OCI-LY3 (cell line): ENCODE results near the gene SH3GLB2.

ENCODE experiments used
- H2AFZ ChIP-seq: fragments of 200-600, 300-600 bp; shearing (Covaris generic); 2 replicates; pipeline ENCODE4 v1.6.0; 2014; ENCODE audit warnings: antibody characterized with exemption, low read depth, low read length
- H3K27ac ChIP-seq: fragments of 200-600, 300-600 bp; sonication (generic); 2 replicates; pipeline ENCODE4 v1.5.1; 2014; ENCODE audit warnings: mild to moderate bottlenecking, low read length, moderate library complexity, mixed read lengths
- H3K27me3 ChIP-seq: fragments of 200-600, 300-600 bp; sonication (generic); 2 replicates; pipeline ENCODE4 v1.6.1; 2014; ENCODE audit warnings: low read depth, low read length, mixed read lengths
- H3K36me3 ChIP-seq: fragments of 200-600, 300-600 bp; sonication (generic); replicated peaks from 2 replicates; pipeline ENCODE3; 2014; ENCODE audit warnings: low read depth, low read length, mixed read lengths
- H3K4me1 ChIP-seq: fragments of 300-600, 200-600 bp; sonication (generic); 2 replicates; pipeline ENCODE4 v1.6.1; 2014; ENCODE audit warnings: low read length, mixed read lengths
- H3K4me2 ChIP-seq: fragments of 200-600, 300-600 bp; sonication (generic); 2 replicates; pipeline ENCODE4 v1.6.1; 2014; ENCODE audit warnings: low read length, mixed read lengths
- H3K4me3 ChIP-seq: fragments of 300-600, 200-600 bp; sonication (generic); 2 replicates; pipeline ENCODE4 v1.5.1; 2014; ENCODE audit warnings: antibody characterized with exemption, mild to moderate bottlenecking, low read length, moderate library complexity
- H3K79me2 ChIP-seq: fragments of 300-600, 200-600 bp; shearing (Covaris generic); 2 replicates; pipeline ENCODE4 v1.6.1; 2014; ENCODE audit warnings: mild to moderate bottlenecking, low read length, mixed read lengths
- H3K9ac ChIP-seq: fragments of 300-600, 200-600 bp; shearing (Covaris generic); 2 replicates; pipeline ENCODE4 v1.6.0; 2014; ENCODE audit warnings: mild to moderate bottlenecking, low read length, moderate library complexity
- H3K9me3 ChIP-seq: fragments of 200-600, 300-600 bp; shearing (Covaris generic); 2 replicates; pipeline ENCODE4 v1.6.1; 2014; ENCODE audit warnings: low read length, mixed read lengths; ENCODE audit not compliant: insufficient read depth
- H4K20me1 ChIP-seq: fragments of 200-600, 300-600 bp; sonication (generic); 2 replicates; pipeline ENCODE4 v1.6.1; 2016; ENCODE audit warnings: low read length, mixed read lengths; ENCODE audit not compliant: insufficient read depth
- EZH2phosphoT487 ChIP-seq: fragments of 200-600 bp; shearing (Covaris generic); IDR thresholded peaks from 2 replicates; pipeline ENCODE4 v1.6.1; 2018; ENCODE audit warnings: antibody characterized with exemption, mixed run types, low read depth
- TF ChIP-seq, protein P1 (sequence below): fragments of 200-600, 300-600 bp; sonication (generic); IDR thresholded peaks from 2 replicates; pipeline ENCODE4 v1.5.1; 2014; ENCODE audit warnings: antibody characterized with exemption, low read length, low read depth

The SH3GLB2 gene

DNA sequence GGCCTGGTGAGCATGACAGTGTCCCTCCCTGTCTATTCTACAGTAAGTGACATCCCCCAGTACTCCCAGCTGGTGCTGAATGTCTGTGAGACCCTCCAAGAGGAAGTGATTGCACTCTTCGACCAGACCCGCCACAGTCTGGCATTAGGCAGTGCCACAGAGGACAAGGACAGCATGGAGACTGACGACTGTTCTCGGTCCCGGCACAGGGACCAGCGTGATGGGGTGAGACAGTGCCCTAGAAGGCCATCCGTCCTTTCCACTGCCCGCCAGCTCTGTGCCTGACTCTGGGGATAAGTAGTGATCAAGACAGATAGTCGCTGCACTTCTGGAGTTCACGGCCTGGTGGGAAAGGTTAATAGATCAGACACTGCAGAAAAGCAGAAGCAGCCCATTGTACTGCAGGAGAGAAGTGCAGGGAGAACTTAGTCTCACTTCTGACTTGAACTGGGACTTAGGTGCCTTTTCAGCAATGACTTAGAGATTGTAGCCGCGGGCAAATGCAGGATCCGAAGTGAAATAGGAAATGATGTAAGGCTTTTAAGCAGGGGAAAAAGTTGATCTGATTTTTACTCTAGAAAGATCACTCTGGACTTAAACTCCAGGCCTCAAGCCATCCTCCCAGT is 28.4 kb downstream of the SH3GLB2 start:
- no peak overlapping the region for H2AFZ ChIP-seq
- H3K27me3 ChIP-seq = no peaks in the 10 kb centered on the region
- H3K9me3 ChIP-seq = no peaks in the 10 kb centered on the region
- no peak overlapping the region for H3K4me2 ChIP-seq
- no peaks in the 10 kb centered on the region for H4K20me1 ChIP-seq
- H3K36me3 ChIP-seq = peaks cover 57% of the 10 kb centered on the region
- H3K9ac ChIP-seq = no peak overlapping the region
- H3K27ac ChIP-seq = 0 out of 2 replicates have a peak overlapping the region, but pooled peaks have one; percentile 2
- H3K79me2 ChIP-seq = no peaks in the 10 kb centered on the region
- H3K4me3 ChIP-seq = no peak overlapping the region
- TF ChIP-seq, protein P1, sequence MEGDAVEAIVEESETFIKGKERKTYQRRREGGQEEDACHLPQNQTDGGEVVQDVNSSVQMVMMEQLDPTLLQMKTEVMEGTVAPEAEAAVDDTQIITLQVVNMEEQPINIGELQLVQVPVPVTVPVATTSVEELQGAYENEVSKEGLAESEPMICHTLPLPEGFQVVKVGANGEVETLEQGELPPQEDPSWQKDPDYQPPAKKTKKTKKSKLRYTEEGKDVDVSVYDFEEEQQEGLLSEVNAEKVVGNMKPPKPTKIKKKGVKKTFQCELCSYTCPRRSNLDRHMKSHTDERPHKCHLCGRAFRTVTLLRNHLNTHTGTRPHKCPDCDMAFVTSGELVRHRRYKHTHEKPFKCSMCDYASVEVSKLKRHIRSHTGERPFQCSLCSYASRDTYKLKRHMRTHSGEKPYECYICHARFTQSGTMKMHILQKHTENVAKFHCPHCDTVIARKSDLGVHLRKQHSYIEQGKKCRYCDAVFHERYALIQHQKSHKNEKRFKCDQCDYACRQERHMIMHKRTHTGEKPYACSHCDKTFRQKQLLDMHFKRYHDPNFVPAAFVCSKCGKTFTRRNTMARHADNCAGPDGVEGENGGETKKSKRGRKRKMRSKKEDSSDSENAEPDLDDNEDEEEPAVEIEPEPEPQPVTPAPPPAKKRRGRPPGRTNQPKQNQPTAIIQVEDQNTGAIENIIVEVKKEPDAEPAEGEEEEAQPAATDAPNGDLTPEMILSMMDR = no peak
- TF ChIP-seq EZH2phosphoT487 = no peak
- H3K4me1 ChIP-seq = no peaks in the 10 kb centered on the region

DNA sequence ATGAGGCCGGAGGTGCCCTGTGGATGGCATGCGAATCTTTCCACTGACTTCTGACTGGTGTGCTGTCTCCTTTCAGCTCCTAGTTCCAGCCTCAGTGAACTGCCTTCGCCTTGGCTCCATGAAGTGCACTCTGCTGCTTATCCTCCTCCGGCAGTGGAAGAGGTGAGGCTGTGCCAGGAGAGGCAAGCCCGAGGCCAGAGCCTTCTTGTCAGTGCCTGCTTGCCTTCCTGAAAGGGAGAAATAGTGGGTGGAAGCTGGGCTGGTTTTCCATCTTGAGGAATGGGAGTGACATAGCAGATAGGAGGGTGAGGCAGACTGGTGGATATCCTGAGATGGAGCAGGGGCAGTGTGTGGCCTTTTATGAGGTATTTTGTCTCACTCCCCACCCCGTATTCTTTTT is 29.7 kb downstream of the SH3GLB2 start:
- Histone ChIP-seq H3K9ac (no peak overlapping the region), H3K4me3 (no peak overlapping the region), H3K9me3 (no peaks in the 10 kb centered on the region), H3K4me2 (no peak overlapping the region), H3K27me3 (no peaks in the 10 kb centered on the region), H2AFZ (no peak overlapping the region), H3K36me3 (peaks cover 63% of the 10 kb centered on the region), H3K4me1 (no peaks in the 10 kb centered on the region), H4K20me1 (no peaks in the 10 kb centered on the region), H3K79me2 (no peaks in the 10 kb centered on the region), H3K27ac (no peak overlapping the region)
- TF ChIP-seq EZH2phosphoT487 = no peak
- TF ChIP-seq, protein P1 = no peak

DNA sequence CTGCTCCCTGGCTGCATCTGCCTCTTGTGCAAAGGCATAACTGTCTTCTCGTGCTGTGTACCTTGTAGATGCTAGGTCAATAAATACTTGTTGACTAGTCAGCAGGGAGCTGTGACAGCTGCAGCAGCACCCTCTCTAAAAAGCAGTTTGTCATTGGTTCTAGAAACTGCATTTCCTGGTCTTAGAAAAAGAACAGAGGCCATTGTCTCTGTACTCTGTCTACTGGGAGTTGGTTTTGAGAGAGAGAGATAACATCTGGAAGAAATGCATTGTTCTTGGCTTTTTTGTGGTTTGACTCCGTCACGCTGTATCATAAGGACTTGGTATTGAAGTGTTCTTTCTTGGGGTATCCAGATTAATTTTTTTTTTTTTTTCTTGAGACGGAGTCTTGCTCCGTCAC is 32.3 kb downstream of the SH3GLB2 start:
- Histone ChIP-seq H3K36me3 (peaks cover 51% of the 10 kb centered on the region), H3K79me2 (no peaks in the 10 kb centered on the region), H3K9me3 (no peaks in the 10 kb centered on the region), H3K4me3 (no peak overlapping the region), H3K27ac (no peak overlapping the region), H2AFZ (no peak overlapping the region), H3K27me3 (no peaks in the 10 kb centered on the region), H3K9ac (no peak overlapping the region), H3K4me1 (no peaks in the 10 kb centered on the region), H4K20me1 (no peaks in the 10 kb centered on the region), H3K4me2 (no peak overlapping the region)
- TF ChIP-seq, protein P1 = no peak
- TF ChIP-seq EZH2phosphoT487 = no peak

DNA sequence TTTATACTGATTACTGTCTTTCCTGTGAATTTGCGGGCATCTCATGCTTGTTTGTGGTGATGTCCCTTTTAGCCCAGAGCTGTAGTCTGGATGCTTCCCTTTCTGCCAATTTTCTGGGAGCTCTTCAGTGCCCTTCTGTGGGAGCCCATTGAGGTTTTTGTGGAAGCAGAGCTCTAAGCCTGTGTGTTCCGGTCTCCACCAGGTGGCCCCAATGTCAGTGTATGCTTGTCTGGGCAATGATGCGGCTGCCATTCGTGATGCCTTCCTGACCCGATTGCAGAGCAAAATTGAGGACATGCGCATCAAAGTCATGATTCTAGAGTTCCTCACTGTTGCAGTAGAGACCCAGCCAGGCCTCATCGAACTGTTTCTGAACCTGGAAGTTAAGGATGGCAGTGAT is 35.1 kb downstream of the SH3GLB2 start:
- no peaks in the 10 kb centered on the region for H3K9me3 ChIP-seq
- TF ChIP-seq EZH2phosphoT487 = no peak
- TF ChIP-seq, protein P1 = no peak; the same call in 1 of the 2 replicates
- no peak overlapping the region for H3K27ac ChIP-seq
- H4K20me1 ChIP-seq = no peaks in the 10 kb centered on the region
- no peaks in the 10 kb centered on the region for H3K4me1 ChIP-seq
- no peak overlapping the region for H3K4me3 ChIP-seq
- H3K79me2 ChIP-seq = no peaks in the 10 kb centered on the region
- peaks cover 49% of the 10 kb centered on the region for H3K36me3 ChIP-seq
- no peaks in the 10 kb centered on the region for H3K27me3 ChIP-seq
- no peak overlapping the region for H3K9ac ChIP-seq
- no peak overlapping the region for H3K4me2 ChIP-seq
- no peak overlapping the region for H2AFZ ChIP-seq
